HPDE6-E6E7 (cell line): ENCODE results near the gene KLC4.

Source experiments
- DNase-seq: peaks from one replicate; pipeline ENCODE4 v3.0.0; 2011; ENCODE audit warnings: missing footprints; ENCODE audit errors: extremely low spot score

KLC4 gene

GRCh38 chr6:43059168-43060033 lies at the start of gene KLC4, which contains the start of gene MRPL2:
Gene KLC4, plus strand, starts transcription at chr6:43059631. Its CDS starts 1,705 bp downstream, at chr6:43061336.
Gene MRPL2, minus strand, starts transcription at chr6:43059434. Its CDS starts 53 bp downstream, at chr6:43059381.
- peak; percentile 100 for DNase-seq

GRCh38 chr6:43011207-43011606 lies 48.2 kb upstream of the KLC4 start:
- no peak for DNase-seq

DNA sequence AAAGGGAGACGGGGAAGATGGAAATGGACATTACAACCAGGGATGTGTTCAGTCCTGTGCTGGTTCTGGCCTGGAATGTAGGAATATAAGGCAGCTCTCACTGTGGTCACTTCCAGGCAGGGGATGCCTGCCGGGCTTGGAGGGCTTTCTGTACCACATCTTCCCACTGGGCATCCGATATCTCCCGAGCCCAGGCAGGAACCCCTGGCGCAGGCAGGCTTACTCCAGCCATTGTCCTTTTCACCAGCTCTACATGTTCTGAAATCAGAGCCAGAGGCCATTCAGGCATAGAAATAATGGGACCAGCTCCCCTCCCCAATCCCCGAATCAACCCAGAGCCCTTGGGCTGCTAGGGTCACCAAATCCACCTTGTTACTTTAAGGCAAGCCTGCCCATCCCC lies 47.1 kb upstream of the KLC4 start:
- no peak for DNase-seq

DNA sequence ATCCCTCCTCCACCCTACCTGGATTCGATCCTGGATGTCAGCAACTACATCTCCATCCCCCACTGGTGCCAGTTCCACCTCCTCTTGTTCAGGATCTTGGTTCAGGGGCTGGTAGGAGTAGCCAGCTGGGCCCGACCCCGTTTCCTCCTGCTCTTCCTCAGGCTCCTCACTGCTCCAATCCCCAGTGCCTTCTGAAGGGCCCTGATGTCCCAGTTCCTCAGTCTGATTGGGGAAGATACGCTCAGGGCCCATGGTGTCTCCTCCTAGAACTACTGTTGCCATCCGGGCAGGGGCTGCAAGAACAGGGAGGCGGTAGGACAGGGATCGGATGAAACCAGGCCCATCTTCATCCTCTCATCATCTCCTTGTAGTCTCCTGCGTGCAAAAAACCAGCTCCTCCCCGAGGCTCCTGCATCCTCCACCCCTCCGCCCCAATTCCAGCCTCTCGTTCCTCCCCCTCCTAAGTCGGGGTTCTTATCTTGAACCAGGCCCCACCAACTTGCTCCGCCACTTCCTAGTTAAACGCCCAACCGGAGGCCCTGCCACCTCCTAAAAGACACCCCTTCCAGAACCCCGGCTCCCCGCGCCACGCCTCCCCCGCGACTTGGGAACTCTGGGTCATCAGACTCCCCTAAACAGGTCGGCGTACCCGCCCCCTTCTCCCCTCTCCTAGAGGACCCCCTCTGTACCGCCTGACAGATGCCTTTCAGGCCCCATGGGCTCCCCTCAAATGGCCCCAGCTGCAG lies 46.2 kb upstream of the KLC4 start:
- DNase-seq = no peak

DNA sequence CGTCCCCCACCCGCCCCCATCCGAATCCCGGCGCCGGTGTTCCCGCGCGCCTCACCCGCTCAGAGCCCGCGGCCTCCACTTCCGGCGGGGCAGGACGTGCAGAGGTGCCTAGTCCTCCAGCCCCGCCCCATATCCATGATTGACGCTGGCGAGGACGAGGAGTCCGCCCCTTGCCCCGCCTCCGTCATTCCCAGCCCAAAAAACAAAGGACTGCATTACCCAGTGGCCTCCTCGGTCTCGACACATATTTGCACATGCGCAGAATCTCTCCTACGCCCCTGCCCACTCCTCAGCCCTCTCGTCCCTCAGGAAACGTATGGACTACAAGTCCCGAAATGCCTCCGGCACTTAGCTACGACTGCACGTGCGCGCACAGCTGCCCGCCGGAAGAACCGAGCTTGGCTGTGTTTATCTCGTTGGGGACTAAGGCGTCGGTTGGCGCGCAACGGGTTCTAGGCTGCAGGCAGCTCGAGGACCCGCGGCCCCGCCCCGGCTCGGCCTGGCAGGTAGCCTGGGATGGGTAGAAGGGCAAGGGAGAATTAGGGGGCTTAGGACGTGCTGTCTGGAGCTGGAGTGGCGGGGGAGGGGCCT lies 45.5 kb upstream of the KLC4 start, which contains the start of the genes KLHDC3 and MEA1:
Gene KLHDC3 (plus strand): TSS at position 407 of the 591 bp plus-strand sequence. CDS start 2,944 bp downstream, outside the sequence.
Gene MEA1 (minus strand): TSS at position 104 of the 591 bp plus-strand sequence. CDS start 133 bp downstream, outside the sequence.
- peak; percentile 100 for DNase-seq

GRCh38 chr6:43014434-43014909 lies 45.0 kb upstream of the KLC4 start:
- DNase-seq = no peak

DNA sequence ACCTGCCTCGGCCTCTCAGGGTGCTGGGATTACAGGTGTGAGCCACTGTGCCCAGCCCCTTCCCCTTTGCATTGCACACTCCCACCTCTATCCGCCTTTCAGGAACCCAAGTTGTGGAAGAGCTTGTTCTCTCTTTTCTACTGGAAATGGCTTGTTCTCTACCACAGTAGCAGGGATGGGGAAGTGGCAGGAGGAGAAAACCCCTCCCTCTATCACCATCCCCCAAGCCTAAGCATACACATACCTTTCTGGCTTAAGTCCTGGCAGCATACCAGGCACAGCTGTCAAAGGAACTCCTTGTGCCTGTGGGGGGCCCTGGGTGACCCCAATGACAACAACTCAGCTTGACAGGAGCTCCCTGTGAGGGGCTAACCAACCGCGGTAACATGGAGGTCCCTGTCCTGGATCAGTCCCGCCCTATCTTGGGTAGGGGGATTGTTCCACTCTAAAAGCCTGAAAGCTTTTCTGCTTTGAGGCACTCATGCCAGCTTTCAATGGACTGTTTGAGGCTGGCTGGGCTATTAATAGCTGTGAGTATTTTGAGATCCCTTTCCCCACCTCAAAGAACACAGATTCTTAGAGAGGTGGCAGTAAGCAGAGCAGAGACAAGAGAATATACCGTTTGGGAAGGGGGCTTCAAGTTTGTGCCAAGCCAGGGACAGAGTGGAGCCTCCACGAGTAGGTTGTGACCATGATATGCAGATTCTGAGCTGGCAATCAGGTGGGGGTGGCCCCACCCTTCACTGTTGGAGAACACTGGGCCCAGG lies 43.1 kb upstream of the KLC4 start:
- DNase-seq = no peak

GRCh38 chr6:43016943-43017334 lies 42.5 kb upstream of the KLC4 start:
- DNase-seq = no peak

DNA sequence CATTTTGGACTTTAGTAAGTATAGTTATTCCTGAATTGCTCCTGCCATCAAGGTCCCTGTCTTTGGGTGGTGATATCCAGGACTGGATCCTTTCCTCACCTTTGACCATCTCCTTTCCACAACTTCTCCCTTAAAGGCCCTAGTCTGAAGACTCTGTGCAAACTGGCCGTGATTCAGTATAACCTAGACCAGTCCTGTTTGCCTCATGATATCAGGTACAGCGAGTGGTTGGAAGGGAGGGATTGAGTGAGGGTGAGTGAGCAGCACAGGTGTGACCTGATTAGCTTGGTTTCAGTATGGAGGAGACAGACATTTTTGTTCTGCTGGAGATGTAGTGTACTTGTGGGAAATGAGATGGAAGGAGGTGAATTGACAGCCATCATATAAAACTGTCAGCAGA lies 40.3 kb upstream of the KLC4 start:
- no peak for DNase-seq

- DNase-seq = no peak
These were observed 39.3 kb upstream of the KLC4 start for GRCh38 chr6:43020052-43020705.

GRCh38 chr6:43020847-43021246 lies 38.6 kb upstream of the KLC4 start:
- DNase-seq = no peak

- DNase-seq = peak; percentile 85
These were observed 38.0 kb upstream of the KLC4 start, which contains the start of gene RRP36 for GRCh38 chr6:43021270-43022047. Gene RRP36, plus strand, starts transcription at chr6:43021623. Its CDS starts 32 bp downstream, at chr6:43021655.

GRCh38 chr6:43024436-43024835 lies 35.0 kb upstream of the KLC4 start:
- no peak for DNase-seq

DNA sequence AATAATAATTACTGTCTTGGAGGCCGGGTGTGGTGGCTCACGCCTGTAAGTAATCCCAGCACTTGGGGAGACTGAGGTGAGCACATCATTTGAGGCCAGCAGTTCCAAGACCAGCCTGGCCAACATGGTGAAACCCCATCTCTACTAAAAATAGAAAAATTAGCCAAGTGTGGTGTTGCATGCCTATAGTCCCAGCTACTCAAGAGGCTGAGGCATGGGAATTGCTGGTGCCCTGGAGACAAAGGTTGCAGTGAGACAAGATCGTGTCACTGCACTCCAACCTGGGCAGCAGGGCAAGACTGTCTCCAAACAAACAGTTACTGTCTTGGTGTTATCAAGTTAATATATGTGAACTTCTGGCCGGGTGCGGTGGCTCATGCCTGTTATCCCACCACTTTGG lies 33.1 kb upstream of the KLC4 start:
- no peak for DNase-seq

DNA sequence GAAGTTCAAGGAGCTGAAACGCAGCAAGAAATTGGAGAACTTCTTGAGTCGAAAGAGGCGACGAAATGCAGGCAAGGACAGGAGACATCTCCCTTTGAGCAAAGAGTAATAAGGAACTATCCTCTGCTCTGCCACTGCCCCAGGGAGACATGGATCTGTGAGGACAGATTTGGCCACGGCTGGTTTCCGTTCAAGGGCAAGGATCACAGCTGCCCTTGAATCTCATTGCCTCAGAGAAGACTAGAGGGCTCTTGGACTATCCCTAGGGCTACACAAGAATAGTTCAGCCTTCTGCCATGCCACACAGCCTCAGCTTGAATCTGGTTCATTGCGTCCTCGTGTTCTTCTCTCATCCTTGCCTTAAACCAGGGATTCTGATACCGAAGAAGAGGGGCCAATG lies 30.3 kb upstream of the KLC4 start:
- no peak for DNase-seq

GRCh38 chr6:43032326-43032725 lies 27.1 kb upstream of the KLC4 start:
- no peak for DNase-seq

DNA sequence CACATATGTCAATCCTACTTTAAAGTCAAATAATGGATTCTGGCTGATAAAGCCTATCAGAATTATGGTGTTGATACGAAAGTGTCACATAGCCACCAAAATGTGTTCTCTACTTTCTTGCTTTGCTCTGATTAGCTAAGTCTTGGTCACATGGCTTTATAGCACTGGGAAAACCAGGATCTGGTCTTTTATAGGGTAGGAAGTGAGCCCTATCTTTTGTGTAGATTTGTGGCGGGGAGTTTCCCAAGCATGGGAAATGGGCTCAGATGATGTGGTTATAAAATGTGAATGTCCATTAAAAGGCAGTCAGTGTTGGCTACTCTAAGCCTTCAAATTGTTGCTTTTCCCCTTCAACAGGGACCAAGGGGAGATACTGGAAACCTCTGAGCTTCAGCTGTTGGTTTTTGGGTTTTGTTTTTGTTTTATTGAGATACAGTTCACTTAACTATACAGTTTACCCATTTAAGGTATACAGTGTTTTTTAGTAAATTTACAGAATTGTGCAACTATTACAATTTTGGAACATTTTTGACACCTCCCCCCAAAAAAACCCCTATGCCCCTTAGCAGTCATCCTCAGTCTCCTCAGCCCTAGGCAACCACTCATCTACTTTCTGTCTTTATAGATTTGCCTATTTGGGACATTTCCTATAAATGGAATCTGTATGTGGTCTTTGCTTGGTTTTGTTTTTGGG lies 25.8 kb upstream of the KLC4 start:
- DNase-seq = no peak

- DNase-seq = no peak
These were observed 25.3 kb upstream of the KLC4 start for GRCh38 chr6:43034190-43034525.

DNA sequence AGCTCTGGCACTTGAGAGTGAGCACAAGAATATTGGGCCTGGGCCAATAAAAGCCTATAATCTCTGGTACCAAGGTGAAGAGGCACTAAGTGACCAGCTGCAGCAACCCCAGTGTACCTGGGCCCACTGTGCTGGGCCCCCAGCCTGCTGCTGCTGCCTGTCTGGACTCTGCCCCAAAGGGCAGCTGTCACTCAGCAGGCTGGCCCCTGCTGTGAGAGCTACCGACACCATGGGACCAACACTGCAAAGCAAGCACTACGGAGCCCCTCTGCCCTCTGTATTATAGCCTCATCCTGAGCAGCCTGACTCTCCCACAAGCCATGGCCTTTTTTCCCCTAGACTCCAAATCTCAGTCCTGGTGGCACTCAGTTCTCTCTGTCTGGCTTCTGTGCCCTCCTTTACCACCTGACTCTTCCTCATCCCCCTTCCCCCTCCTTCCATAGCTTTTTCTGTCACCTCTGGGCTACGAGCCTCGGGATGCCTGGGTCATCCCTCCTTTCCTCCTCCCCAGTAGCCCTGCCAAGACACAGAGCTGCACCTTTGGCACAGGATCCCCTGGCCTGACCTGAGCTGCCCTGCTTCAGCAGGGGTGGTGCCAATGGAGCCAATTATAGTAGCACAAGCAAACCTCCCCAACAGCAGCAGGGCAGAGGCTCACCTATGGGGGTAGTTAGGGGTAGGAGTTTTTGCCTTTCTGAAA lies 23.8 kb upstream of the KLC4 start:
- no peak for DNase-seq
